D341Med (cell line): ENCODE measurements around the gene MAL.
"Not testable (repeated sequence)": the region's sequence is repeated elsewhere in the genome, so short reads cannot be mapped to it uniquely, and the experiment has no call there.

ENCODE experiments used
- DNase-seq: peaks from one replicate; pipeline ENCODE4 v3.0.0; 2012; ENCODE audit warnings: low spot score

The MAL gene

DNA sequence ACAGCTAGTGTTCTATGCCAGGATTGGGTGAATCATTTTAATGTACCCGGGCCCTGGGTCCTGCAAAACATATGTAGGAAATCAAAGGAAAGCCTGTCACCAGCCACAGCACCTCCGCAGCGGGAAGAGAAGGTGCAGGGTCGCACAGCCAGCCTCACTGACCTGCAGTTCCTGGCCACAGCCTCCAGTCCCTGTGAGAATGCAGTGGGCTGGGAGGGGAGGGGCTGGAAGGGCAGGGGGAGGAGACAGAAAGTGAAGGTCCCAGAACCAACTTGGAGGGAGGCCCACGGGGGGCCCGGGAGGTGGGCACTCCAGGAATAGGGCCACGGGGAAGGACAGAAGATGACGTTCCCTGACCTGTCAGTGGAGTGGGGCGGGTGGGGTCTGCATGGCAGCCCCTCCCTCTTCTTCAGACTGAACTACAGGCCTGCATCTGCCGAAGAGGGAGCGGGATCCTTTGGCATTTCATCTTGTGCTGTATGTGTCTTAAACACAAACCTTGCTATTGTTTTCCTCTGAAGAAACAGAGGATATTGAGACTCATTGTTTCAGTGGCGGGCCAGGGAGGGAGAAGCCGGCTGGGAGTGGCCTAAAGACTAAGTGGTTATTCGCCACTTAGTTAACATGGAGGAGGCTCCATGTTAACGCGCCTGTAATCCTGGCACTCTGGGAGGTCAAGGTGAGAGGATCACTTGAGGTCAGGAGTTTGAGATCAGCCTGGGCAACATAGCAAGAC is 7.5 kb downstream of the MAL start:
- no peak for DNase-seq

DNA sequence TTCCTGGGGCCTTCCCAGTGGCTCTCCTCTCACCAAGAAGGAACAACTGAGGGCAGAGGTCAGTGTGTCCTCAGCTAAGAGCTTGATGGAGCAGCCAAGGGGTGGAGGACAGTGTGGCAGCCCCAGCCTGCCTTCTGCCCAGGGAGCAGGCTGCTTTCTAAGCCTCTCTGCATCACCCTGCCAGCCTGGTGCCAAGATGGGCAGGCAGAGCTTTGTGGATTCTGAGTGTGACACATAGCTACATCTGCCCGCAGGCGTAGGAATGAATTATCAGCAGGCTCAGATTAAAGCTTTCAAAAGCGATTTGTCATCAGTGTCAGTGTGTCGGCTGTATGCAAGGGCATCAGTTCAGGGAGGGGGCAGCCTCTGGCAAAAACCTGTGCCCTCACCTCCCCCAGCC is 8.7 kb downstream of the MAL start:
- no peak for DNase-seq

DNA sequence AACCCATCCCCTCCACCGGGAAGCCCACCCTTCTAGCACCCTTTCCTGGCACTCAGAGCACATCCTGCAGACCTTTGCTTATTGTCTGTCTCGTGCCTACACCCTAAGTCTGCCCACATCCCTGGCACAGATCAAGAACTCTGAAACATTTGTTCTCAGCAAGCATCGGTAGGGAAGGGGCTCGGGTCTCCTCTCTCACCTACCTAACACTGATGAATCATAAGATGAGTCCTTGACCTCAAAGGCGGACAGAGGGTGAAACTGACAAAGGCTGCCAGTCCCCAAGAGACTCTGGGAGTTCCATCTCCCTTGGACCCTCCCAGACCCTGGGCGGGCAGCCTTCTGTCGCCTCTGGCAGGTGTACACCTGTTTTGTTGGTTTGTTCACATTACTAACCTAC is 9.3 kb downstream of the MAL start:
- no peak for DNase-seq

DNA sequence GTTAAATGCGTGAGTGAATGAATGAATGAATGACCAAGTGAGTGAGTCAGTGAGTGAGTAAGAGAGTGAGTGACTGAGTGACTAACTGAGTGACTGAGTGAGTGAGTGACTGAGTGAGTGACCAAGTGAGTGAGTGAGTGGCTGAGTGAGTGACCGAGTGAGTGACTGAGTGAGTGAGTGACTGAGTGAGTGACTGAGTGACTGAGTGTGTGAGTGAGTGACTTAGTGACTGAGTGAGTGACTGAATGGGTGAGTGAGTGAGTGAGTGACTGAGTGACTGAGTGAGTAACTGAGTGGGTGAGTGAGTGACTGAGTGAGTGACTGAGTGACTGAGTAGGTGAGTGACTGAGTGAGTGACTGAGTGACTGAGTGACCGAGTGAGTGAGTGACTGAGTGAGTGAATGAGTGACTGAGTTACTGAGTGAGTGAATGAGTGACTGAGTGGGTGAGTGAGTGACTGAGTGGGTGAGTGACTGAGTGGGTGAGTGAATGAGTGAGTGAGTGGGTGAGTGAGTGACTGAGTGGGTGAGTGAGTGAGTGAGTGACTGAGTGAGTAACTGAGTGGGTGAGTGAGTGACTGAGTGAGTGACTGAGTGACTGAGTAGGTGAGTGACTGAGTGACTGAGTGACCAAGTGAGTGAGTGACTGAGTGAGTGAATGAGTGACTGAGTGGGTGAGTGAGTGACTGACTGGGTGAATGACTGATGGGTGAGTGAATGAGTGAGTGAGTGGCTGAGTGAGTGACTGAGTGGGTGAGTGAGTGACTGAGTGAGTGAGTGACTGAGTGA is 11.3 kb downstream of the MAL start:
- DNase-seq = no peak

GRCh38 chr2:95037384-95037839 is 11.9 kb downstream of the MAL start:
- no peak for DNase-seq

DNA sequence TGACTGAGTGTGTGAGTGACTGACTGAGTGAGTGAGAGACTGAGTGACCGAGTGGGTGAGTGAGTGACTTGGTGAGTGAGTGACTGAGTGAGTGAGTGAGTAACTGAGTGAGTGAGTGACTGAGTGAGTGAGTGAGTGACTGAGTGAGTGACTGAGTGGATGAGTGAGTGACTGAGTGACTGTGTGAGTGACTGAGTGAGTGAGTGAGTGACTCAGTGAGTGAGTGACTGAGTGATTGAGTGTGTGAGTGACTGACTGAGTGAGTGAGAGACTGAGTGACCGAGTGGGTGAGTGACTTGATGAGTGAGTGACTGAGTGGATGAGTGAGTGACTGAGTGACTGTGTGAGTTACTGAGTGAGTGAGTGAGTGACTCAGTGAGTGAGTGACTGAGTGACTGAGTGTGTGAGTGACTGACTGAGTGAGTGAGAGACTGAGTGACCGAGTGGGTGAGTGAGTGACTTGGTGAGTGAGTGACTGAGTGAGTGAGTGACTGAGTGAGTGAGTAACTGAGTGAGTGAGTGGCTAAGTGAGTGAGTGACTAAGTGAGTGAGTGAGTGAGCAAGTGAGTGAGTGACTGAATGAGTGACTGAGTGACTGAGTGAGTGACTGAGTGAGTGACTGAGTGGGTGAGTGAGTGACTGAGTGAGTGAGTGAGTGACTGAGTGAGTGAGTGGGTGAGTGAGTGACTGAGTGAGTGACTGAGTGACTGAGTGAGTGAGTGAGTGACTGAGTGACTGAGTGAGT is 12.5 kb downstream of the MAL start:
- not testable (repeated sequence) for DNase-seq

DNA sequence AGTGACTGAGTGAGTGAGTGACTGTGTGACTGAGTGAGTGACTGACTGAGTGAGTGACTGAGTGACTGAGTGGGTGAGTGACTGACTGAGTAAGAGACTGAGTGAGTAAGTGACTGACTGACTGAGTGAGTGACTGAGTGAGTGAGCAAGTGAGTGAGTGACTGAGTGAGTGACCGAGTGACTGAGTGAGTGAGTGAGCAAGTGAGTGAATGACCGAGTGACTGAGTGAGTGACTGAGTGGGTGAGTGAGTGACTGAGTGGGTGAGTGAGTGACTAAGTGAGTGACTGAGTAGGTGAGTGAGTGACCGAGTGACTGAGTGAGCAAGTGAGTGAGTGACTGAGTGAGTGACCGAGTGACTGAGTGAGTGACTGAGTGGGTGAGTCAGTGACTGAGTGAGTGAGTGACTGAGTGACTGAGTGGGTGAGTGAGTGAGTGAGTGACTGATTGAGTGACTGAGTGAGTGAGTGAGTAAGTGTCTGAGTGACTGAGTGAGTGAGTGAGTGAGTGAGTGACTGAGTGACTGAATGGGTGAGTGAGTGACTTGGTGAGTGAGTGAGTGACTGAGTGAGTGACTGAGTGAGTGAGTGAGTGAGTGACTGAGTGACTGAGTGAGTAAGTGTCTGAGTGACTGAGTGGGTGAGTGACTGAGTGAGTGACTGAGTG is 13.3 kb downstream of the MAL start:
- no peak for DNase-seq

DNA sequence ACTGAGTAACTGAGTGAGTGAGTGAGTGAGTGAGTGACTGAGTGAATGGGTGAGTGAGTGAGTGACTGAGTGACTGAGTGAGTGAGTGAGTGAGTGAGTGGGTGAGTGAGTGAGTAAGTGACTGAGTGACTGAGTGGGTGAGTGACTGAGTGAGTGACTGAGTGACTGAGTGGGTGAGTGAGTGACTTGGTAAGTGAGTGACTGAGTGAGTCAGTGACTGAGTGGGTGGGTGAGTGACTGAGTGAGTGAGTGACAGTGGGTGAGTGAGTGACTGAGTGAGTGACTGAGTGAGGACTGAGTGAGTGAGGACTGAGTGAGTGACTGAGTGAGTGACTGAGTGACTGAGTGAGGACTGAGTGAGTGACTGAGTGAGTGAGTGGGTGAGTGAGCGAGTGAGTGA is 13.9 kb downstream of the MAL start:
- DNase-seq = no peak

GRCh38 chr2:95039978-95040377 is 14.5 kb downstream of the MAL start:
- no peak for DNase-seq

DNA sequence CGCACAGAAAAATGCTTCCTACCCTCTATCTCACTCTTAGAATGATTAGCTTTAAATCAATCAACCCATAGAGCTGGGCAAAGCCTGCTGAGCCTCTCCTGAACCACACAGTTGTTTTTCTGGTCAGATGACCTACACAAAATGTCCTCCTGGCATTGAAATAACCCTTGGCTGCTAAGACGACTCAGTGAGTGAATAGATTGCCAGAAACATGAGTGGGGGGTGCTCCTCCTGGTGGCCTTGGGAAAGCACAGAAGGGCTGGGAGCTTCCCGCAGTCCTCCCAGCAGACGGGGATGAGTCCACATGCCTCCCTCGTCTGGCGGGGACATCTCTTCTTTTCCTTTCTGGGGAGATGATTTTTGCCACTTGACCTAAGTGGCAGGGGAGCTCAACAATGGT is 14.9 kb downstream of the MAL start:
- no peak for DNase-seq

- no peak for DNase-seq
Observed at GRCh38 chr2:95041060-95041823, 15.7 kb downstream of the MAL start.

DNA sequence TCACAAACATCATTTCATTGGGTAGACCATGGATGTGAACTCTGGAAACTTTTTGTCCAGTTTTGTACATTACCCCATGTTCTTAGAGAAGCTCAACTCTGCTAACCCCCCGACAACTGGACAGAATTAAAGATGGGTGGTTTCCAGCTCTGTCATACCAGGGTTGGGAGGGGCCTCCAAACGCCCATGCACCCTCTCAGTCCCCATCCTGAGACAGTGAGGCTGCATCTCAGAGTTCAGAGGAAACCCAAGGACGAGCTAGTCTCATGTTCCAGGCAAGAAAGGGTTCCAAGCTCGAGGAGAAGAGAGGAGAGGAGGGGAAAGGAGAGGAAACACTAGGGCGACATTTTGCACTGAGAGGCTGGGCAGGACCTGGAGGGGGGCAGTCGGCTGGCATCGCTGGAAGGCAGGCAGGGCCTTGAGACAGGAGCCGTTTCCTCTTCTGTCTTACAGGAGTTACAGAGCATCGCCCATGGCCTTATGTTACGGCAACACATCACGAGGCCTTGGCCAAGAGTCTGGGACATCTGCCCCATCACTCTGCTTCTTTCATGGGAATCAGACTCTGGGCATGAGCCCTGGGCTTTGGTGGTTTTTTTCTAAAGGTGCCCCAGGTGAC is 16.4 kb downstream of the MAL start:
- DNase-seq = no peak

DNA sequence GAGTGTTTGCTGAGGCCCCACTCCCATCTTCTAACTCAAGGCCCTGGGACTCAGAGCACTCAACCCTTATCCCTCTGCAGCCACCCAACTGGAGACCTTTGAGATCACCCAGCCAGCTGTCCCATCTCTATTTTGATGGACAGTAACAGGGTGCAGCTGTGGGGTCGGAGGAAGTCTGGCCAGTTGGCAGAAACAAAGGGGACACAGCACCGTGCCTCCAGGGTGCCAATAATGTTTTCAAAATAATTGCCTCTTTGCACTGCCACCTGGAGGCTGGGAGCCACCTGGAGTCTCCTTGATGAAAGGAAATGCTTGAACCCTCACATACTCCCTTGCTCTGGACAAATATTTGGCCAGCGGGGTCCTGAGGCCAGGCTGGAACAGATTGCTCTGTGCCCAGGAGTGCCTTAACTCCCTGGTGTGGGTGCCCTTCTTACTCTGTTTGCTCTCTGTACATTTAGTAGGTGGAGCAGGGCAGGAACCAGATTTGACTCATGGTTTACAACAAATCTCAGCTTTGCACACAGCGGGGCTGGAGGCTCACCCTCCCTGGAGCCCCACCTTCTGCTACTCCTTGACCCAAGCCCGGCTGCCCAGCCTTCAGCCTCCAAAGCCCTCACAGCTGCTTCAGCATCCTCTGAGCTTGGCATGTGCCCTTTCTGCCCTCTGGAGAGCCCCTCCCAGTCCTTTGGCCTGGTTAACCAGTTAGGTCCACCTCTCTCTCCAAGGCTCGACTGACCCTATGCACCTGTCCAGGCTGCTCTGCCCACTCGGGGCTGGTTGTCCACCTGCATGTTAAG is 17.2 kb downstream of the MAL start:
- no peak for DNase-seq

GRCh38 chr2:95043300-95044093 is 18.0 kb downstream of the MAL start:
- DNase-seq = no peak

DNA sequence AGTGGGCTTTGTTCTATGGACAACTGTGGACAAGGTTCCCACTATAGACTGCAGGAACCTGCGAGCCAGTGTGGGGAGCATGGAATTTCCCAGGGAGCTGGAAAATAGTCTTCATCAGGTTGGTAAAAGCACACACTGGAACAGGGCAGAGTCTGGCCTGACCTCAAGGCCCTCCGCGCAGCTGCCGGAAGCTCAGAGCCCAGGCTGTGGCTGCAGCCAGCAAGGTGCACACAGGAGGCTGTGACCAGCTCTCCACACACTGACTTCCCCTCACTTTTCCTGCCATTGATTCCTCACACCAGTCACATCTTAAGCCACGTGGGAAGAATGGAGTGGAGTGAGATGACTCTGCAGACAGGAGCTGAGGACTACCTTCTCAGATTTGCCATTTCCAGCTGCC is 19.1 kb downstream of the MAL start:
- DNase-seq = no peak

- no peak for DNase-seq
Observed at GRCh38 chr2:95046371-95047112, 21.0 kb downstream of the MAL start.

DNA sequence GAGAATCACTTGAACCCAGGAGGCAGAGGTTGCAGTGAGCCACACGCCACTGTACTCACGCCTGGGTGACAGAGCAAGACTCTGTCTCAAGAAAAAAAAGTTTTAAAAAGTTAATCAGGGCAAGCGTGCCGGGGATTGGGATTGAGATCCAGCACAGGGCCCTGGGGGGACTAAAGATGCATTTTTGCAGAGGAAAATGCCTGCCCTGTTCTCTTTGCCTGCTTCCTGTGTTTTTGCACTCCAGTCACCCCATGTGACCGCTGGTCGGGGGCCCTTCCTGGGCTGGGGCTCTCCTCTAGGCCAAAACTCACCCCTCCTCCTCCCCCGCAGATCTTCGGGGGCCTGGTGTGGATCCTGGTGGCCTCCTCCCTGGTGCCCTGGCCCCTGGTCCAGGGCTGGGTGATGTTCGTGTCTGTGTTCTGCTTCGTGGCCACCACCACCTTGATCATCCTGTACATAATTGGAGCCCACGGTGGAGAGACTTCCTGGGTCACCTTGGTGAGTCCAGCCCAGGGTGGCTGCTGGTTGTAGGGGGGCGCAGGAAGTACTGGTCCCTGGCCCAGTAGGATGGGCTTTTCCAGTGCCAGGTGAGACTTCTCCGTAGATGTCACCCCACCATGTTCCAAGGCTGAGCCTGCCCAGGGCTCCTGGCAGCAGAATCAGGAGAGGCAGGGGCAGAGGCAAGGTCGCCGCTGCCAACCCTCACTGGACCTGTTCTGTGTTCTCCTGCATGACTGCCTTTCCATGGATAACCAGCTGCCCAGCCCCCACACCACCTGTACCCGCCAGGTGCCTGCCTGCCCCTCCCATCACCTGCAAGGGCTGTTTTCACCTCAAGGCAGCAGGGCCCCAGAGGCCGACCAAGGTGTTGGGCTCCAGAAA is 22.4 kb downstream of the MAL start:
- no peak for DNase-seq
